Immature natural killer cell (primary cell): ENCODE measurements around the gene TRIO. TPM values are rescaled to one million over a fixed set of nuclear protein-coding genes. Genes with fewer than 3 reads are reported as not detected.

Source experiments
- DNase-seq, 3 donors: peaks; one replicate each; pipeline ENCODE4 v3.0.0; 2022; ENCODE audit warnings: mixed read lengths in 1 of 3
- H3K27ac Mint-ChIP-seq, 6 donors: one replicate each; pipeline ENCODE4 v1.8.0; 2020; ENCODE audit warnings: mixed read lengths in 6 of 6, mild to moderate bottlenecking in 5 of 6, inconsistent platforms in 4 of 6, moderate library complexity in 3 of 6
- H3K27me3 Mint-ChIP-seq, 3 donors: one replicate each; pipeline ENCODE4 v1.8.0; 2020 to 2021; ENCODE audit warnings: low read depth in 3 of 3, mild to moderate bottlenecking in 3 of 3, mixed read lengths in 3 of 3, moderate library complexity in 3 of 3, inconsistent platforms in 1 of 3
- H3K36me3 Mint-ChIP-seq, 3 donors: one replicate each; pipeline ENCODE4 v1.8.0; 2020; ENCODE audit warnings: mixed read lengths in 3 of 3, inconsistent platforms in 2 of 3, mild to moderate bottlenecking in 2 of 3
- H3K4me1 Mint-ChIP-seq, 2 donors: one replicate each; pipeline ENCODE4 v1.8.0; 2020; ENCODE audit warnings: inconsistent platforms in 2 of 2, mild to moderate bottlenecking in 2 of 2, mixed read lengths in 2 of 2, moderate library complexity in 1 of 2
- H3K4me3 Mint-ChIP-seq, 5 donors: one replicate each; pipeline ENCODE4 v1.8.0; 2020; ENCODE audit warnings: mild to moderate bottlenecking in 5 of 5, mixed read lengths in 5 of 5, inconsistent platforms in 3 of 5, moderate library complexity in 3 of 5
- H3K9me3 Mint-ChIP-seq, 6 donors: one replicate each; pipeline ENCODE4 v1.8.0; 2020; ENCODE audit warnings: mild to moderate bottlenecking in 6 of 6, mixed read lengths in 6 of 6, inconsistent platforms in 4 of 6, moderate library complexity in 3 of 6
- polyA plus RNA-seq, 3 donors: library from polyadenylated mRNA; unstranded; fragments of 300-500 nt; fragmentation: Illumina TruSeq; gene quantifications; one replicate each; pipeline ENCODE4 v1.2.3, GENCODE V29; 2021

Gene TRIO
- polyA plus RNA-seq, 3 donors from 2014 or later, result 0.70 to 2.3 (median 1.2) TPM

- no peaks in the 10 kb centered on the region for H3K9me3 Mint-ChIP-seq
- no peak overlapping the region for H3K4me3 Mint-ChIP-seq
- no peaks in the 10 kb centered on the region for H3K4me1 Mint-ChIP-seq
- DNase-seq, result no peak
- H3K27ac Mint-ChIP-seq, result no peak overlapping the region
- no peaks in the 10 kb centered on the region for H3K27me3 Mint-ChIP-seq
- H3K36me3 Mint-ChIP-seq, result no peaks in the 10 kb centered on the region
Observed at GRCh38 chr5:14445013-14445412, 301.9 kb downstream of the TRIO start.

- H3K4me3 Mint-ChIP-seq, result no peak overlapping the region
- H3K9me3 Mint-ChIP-seq, result no peaks in the 10 kb centered on the region
- no peak for DNase-seq
- H3K27me3 Mint-ChIP-seq, result no peaks in the 10 kb centered on the region
- no peak overlapping the region for H3K27ac Mint-ChIP-seq
- no peaks in the 10 kb centered on the region for H3K36me3 Mint-ChIP-seq
- no peaks in the 10 kb centered on the region for H3K4me1 Mint-ChIP-seq
Observed at GRCh38 chr5:14445576-14446290, 302.6 kb downstream of the TRIO start.

- Mint-ChIP-seq H3K27me3 (no peaks in the 10 kb centered on the region), H3K27ac (no peak overlapping the region), H3K36me3 (peaks cover 0 to 3% (median 3%) of the 10 kb centered on the region in 3 donors), H3K4me3 (no peak overlapping the region), H3K9me3 (no peaks in the 10 kb centered on the region), H3K4me1 (no peaks in the 10 kb centered on the region)
- DNase-seq, result no peak
Observed at GRCh38 chr5:14447958-14448911, 305.1 kb downstream of the TRIO start.

GRCh38 chr5:14449052-14449661 lies 306.0 kb downstream of the TRIO start:
- H3K4me3 Mint-ChIP-seq, result no peak overlapping the region
- H3K27ac Mint-ChIP-seq, result no peak overlapping the region
- no peak for DNase-seq
- H3K36me3 Mint-ChIP-seq, result peaks cover 0 to 7% (median 3%) of the 10 kb centered on the region in 3 donors
- H3K9me3 Mint-ChIP-seq, result no peaks in the 10 kb centered on the region
- H3K4me1 Mint-ChIP-seq, result no peaks in the 10 kb centered on the region
- H3K27me3 Mint-ChIP-seq, result peaks cover 0 to 1% (median 0%) of the 10 kb centered on the region in 3 donors

- H3K27ac Mint-ChIP-seq, result no peak overlapping the region
- no peaks in the 10 kb centered on the region for H3K9me3 Mint-ChIP-seq
- H3K27me3 Mint-ChIP-seq, result peaks cover 0 to 1% (median 0%) of the 10 kb centered on the region in 3 donors
- H3K4me3 Mint-ChIP-seq, result no peak overlapping the region
- H3K4me1 Mint-ChIP-seq, result no peaks in the 10 kb centered on the region
- peak in 1 of 3 donors; percentile 1 for DNase-seq
- H3K36me3 Mint-ChIP-seq, result peaks cover 0 to 11% (median 10%) of the 10 kb centered on the region in 3 donors
Observed at GRCh38 chr5:14450018-14450524, 306.9 kb downstream of the TRIO start.

GRCh38 chr5:14450742-14451141 lies 307.6 kb downstream of the TRIO start:
- Mint-ChIP-seq H3K27ac (no peak overlapping the region), H3K36me3 (peaks cover 0 to 13% (median 12%) of the 10 kb centered on the region in 3 donors), H3K27me3 (peaks cover 0 to 1% (median 0%) of the 10 kb centered on the region in 3 donors), H3K9me3 (no peaks in the 10 kb centered on the region), H3K4me1 (no peaks in the 10 kb centered on the region), H3K4me3 (no peak overlapping the region)
- no peak for DNase-seq

GRCh38 chr5:14451871-14452270 lies 308.7 kb downstream of the TRIO start:
- H3K9me3 Mint-ChIP-seq, result no peaks in the 10 kb centered on the region
- H3K27ac Mint-ChIP-seq, result no peak overlapping the region
- peaks cover 0 to 15% (median 13%) of the 10 kb centered on the region in 3 donors for H3K36me3 Mint-ChIP-seq
- no peak for DNase-seq
- no peak overlapping the region for H3K4me3 Mint-ChIP-seq
- H3K27me3 Mint-ChIP-seq, result peaks cover 0 to 2% (median 1%) of the 10 kb centered on the region in 3 donors
- no peaks in the 10 kb centered on the region for H3K4me1 Mint-ChIP-seq

GRCh38 chr5:14452685-14453454 lies 309.7 kb downstream of the TRIO start:
- peaks cover 0 to 15% (median 13%) of the 10 kb centered on the region in 3 donors for H3K36me3 Mint-ChIP-seq
- peaks cover 0 to 2% (median 1%) of the 10 kb centered on the region in 3 donors for H3K27me3 Mint-ChIP-seq
- H3K27ac Mint-ChIP-seq, result no peak overlapping the region
- no peaks in the 10 kb centered on the region for H3K9me3 Mint-ChIP-seq
- H3K4me1 Mint-ChIP-seq, result no peaks in the 10 kb centered on the region
- H3K4me3 Mint-ChIP-seq, result no peak overlapping the region
- DNase-seq, result no peak

GRCh38 chr5:14453481-14453880 lies 310.3 kb downstream of the TRIO start:
- Mint-ChIP-seq H3K4me3 (no peak overlapping the region), H3K27ac (no peak overlapping the region), H3K4me1 (no peaks in the 10 kb centered on the region), H3K27me3 (peaks cover 0 to 2% (median 1%) of the 10 kb centered on the region in 3 donors), H3K9me3 (no peaks in the 10 kb centered on the region), H3K36me3 (peaks cover 0 to 15% (median 13%) of the 10 kb centered on the region in 3 donors)
- DNase-seq, result no peak

GRCh38 chr5:14455814-14456321 lies 312.7 kb downstream of the TRIO start:
- H3K36me3 Mint-ChIP-seq, result peaks cover 0 to 16% (median 15%) of the 10 kb centered on the region in 3 donors

GRCh38 chr5:14457476-14457875 lies 314.3 kb downstream of the TRIO start:
- no peak for DNase-seq
- Mint-ChIP-seq H3K27me3 (peaks cover 0 to 2% (median 1%) of the 10 kb centered on the region in 3 donors), H3K4me3 (no peak overlapping the region), H3K27ac (no peak overlapping the region), H3K9me3 (no peaks in the 10 kb centered on the region), H3K36me3 (peaks cover 3 to 19% (median 11%) of the 10 kb centered on the region in 3 donors), H3K4me1 (no peaks in the 10 kb centered on the region)

More at GRCh38 chr5:14455814-14456321, 312.7 kb downstream of the TRIO start:
- H3K4me1 Mint-ChIP-seq, result no peaks in the 10 kb centered on the region
- H3K27ac Mint-ChIP-seq, result no peak overlapping the region
- DNase-seq, result no peak
- peaks cover 0 to 2% (median 1%) of the 10 kb centered on the region in 3 donors for H3K27me3 Mint-ChIP-seq
- H3K9me3 Mint-ChIP-seq, result no peaks in the 10 kb centered on the region
- H3K4me3 Mint-ChIP-seq, result no peak overlapping the region

- no peak for DNase-seq
- Mint-ChIP-seq H3K36me3 (peaks cover 3 to 22% (median 11%) of the 10 kb centered on the region in 3 donors), H3K27me3 (peaks cover 0 to 5% (median 3%) of the 10 kb centered on the region in 3 donors), H3K4me3 (no peak overlapping the region), H3K9me3 (no peaks in the 10 kb centered on the region), H3K27ac (no peak overlapping the region), H3K4me1 (no peaks in the 10 kb centered on the region)
Observed at GRCh38 chr5:14458414-14458813, 315.3 kb downstream of the TRIO start.
